Esophagus muscularis mucosa (tissue), 3 donors: ENCODE results near the gene INPP5J.

Experiments
- POLR2AphosphoS5 ChIP-seq, 2 donors: sonication (generic); formaldehyde crosslinking; IDR thresholded peaks; one replicate each; pipeline ENCODE4 v1.6.1; 2017; ENCODE audit warnings: antibody characterized with exemption in 2 of 2
- TF ChIP-seq, protein P1 (sequence below), 3 experiments: fragments of 200-600 bp in 2 of 3; fragments of 450-650 bp in 1 of 3; sonication (generic) in 2 of 3; IDR thresholded peaks; one replicate each; pipeline ENCODE4 v1.5.1; 2017 to 2019; ENCODE audit warnings: antibody characterized with exemption in 3 of 3, mild to moderate bottlenecking in 2 of 3, moderate library complexity in 1 of 3

DNA sequence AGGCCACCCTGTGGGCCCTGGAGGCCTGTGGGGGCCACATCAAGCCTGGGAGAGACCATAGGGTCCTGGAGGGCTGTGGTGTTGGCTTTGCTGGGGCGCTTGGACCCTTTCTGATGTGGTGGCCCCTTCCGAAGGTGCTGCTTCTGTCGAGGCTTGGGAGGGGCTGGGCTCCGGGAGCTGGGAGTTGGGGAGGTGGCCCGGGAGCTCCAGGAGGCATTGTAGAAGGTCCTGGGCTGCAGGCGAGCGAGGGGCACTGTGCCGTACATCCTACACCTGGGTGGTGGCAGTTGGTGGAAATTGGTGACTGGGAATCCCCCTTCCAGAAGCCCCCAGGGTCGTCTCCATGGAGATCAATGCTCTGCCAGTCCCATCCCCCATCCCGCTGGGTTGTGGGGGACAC lies 15.0 kb downstream of the INPP5J start:
- TF ChIP-seq, protein P1, sequence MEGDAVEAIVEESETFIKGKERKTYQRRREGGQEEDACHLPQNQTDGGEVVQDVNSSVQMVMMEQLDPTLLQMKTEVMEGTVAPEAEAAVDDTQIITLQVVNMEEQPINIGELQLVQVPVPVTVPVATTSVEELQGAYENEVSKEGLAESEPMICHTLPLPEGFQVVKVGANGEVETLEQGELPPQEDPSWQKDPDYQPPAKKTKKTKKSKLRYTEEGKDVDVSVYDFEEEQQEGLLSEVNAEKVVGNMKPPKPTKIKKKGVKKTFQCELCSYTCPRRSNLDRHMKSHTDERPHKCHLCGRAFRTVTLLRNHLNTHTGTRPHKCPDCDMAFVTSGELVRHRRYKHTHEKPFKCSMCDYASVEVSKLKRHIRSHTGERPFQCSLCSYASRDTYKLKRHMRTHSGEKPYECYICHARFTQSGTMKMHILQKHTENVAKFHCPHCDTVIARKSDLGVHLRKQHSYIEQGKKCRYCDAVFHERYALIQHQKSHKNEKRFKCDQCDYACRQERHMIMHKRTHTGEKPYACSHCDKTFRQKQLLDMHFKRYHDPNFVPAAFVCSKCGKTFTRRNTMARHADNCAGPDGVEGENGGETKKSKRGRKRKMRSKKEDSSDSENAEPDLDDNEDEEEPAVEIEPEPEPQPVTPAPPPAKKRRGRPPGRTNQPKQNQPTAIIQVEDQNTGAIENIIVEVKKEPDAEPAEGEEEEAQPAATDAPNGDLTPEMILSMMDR (IDR thresholded peaks at IDR 0.05) = no peak
- no peak for TF ChIP-seq POLR2AphosphoS5 (IDR thresholded peaks at IDR 0.05)
